Keratinocyte (primary cell): Measurements from ENCODE around the gene FBXW7. TPM values are rescaled to one million over a fixed set of nuclear protein-coding genes. Genes with fewer than 3 reads are reported as not detected.

ENCODE experiments used
- DNase-seq: peaks from one replicate; pipeline ENCODE4 v3.0.0-alpha.2; 2011; ENCODE audit warnings: low read depth, missing footprints, low spot score
- FAIRE-seq: peaks from 2 replicates; lab custom pipeline; 2011; peaks lifted over from hg19 to GRCh38; lab: Jason Lieb, UNC
- H2AFZ ChIP-seq: 2 replicates; pipeline ENCODE4 v1.6.0; 2012; ENCODE audit warnings: low read length, control low read depth, inconsistent platforms; ENCODE audit not compliant: control insufficient read depth
- H3K27ac ChIP-seq: 2 replicates; pipeline ENCODE4 v1.5.1; 2011; ENCODE audit warnings: low read length; ENCODE audit not compliant: control insufficient read depth, insufficient read depth
- H3K27me3 ChIP-seq: 3 replicates; pipeline ENCODE4 v1.6.0; 2011; ENCODE audit warnings: low read length; ENCODE audit not compliant: control insufficient read depth, insufficient read depth; ENCODE audit errors: extremely low read depth
- H3K36me3 ChIP-seq, 2 experiments: 2 replicates in 1 of 2; 3 replicates in 1 of 2; pipeline ENCODE4 v1.5.1; 2011; ENCODE audit warnings: low read length in 2 of 2, mild to moderate bottlenecking in 1 of 2; ENCODE audit not compliant: control insufficient read depth in 2 of 2, insufficient read depth in 2 of 2; ENCODE audit errors: extremely low read depth in 1 of 2
- H3K4me1 ChIP-seq: 3 replicates; pipeline ENCODE4 v1.5.1; 2011; ENCODE audit warnings: low read length; ENCODE audit not compliant: control insufficient read depth, insufficient read depth; ENCODE audit errors: extremely low read depth
- H3K4me2 ChIP-seq: 3 replicates; pipeline ENCODE4 v1.6.0; 2011; ENCODE audit warnings: low read depth, low read length; ENCODE audit not compliant: control insufficient read depth, insufficient read depth; ENCODE audit errors: extremely low read depth
- H3K4me3 ChIP-seq, 3 experiments: fragments of 200-600 bp in 1 of 3; sonication (generic) in 1 of 3; 2 replicates in 2 of 3; 3 replicates in 1 of 3; pipeline ENCODE4 v1.5.1; 2011 to 2016; ENCODE audit warnings: low read length in 3 of 3, mild to moderate bottlenecking in 3 of 3, control low read depth in 2 of 3, inconsistent platforms in 1 of 3, low read depth in 1 of 3, mixed read lengths in 1 of 3, mixed run types in 1 of 3, moderate library complexity in 1 of 3; ENCODE audit not compliant: control insufficient read depth in 2 of 3, insufficient read depth in 2 of 3; ENCODE audit errors: extremely low read depth in 1 of 3
- H3K79me2 ChIP-seq: 2 replicates; pipeline ENCODE4 v1.6.0; 2012; ENCODE audit warnings: low read length; ENCODE audit not compliant: control insufficient read depth, insufficient read depth
- H3K9ac ChIP-seq: 3 replicates; pipeline ENCODE4 v1.6.0; 2011; ENCODE audit warnings: low read length; ENCODE audit not compliant: control insufficient read depth, insufficient read depth; ENCODE audit errors: extremely low read depth
- H3K9me1 ChIP-seq: 3 replicates; pipeline ENCODE4 v1.6.0; 2011; ENCODE audit warnings: low read length; ENCODE audit not compliant: control insufficient read depth, insufficient read depth; ENCODE audit errors: extremely low read depth
- H3K9me3 ChIP-seq: 2 replicates; pipeline ENCODE4 v1.5.1; 2012; ENCODE audit warnings: low read depth, low read length; ENCODE audit not compliant: control insufficient read depth
- H4K20me1 ChIP-seq: 3 replicates; pipeline ENCODE4 v1.6.0; 2011; ENCODE audit warnings: low read length; ENCODE audit not compliant: control insufficient read depth, insufficient read depth; ENCODE audit errors: extremely low read depth
- CTCF ChIP-seq, 3 experiments: IDR thresholded peaks in 1 of 3; conservative IDR thresholded peaks in 1 of 3; optimal IDR thresholded peaks in 1 of 3; 2 replicates in 2 of 3; 3 replicates in 1 of 3; pipeline versions ENCODE3 to v1.5.1; 2011; ENCODE audit warnings: low read length in 3 of 3, mild to moderate bottlenecking in 3 of 3, moderate library complexity in 2 of 3, control low read depth in 1 of 3, inconsistent platforms in 1 of 3; ENCODE audit not compliant: insufficient read depth in 2 of 3; ENCODE audit errors: extremely low read depth in 1 of 3
- EZH2 ChIP-seq: IDR thresholded peaks from one replicate; pipeline ENCODE4 v1.6.1; 2012; ENCODE audit warnings: inconsistent platforms, mild to moderate bottlenecking, low read length, moderate library complexity
- dilution Hi-C: fragments of 300-500 bp; cut with MboI; formaldehyde crosslinking; loops from one replicate; pipeline ENCODE4 v1.7.0; 2020; ENCODE audit warnings: low sequenced_read_pairs; ENCODE audit not compliant: extremely low pct_ligation_motif_present
- polyA plus RNA-seq, 5 experiments: library from polyadenylated mRNA; depleted of rRNA in 3 of 5; stranded (reverse) in 3 of 5; stranded (forward) in 1 of 5; unstranded in 1 of 5; fragments of >200 nt; gene quantifications; 1 replicate in 1 of 5; 2 replicates in 3 of 5; 3 replicates in 1 of 5; pipeline versions ENCODE4 v1.2.1 to v1.2.3, GENCODE V29; 2011 to 2012; ENCODE audit warnings: missing spikeins in 2 of 5, low read depth in 1 of 5, low replicate concordance in 1 of 5

The FBXW7 gene
- polyA plus RNA-seq, 1 donor (not counting 4 experiments of a cell fraction or from before 2014, with no cell fraction given), result 39.6 TPM

- dilution Hi-C loops, result no loop called here
- H3K4me1 ChIP-seq, result no peaks in the 10 kb centered on the region
- H2AFZ ChIP-seq, result no peak overlapping the region
- H4K20me1 ChIP-seq, result no peaks in the 10 kb centered on the region
- H3K27me3 ChIP-seq, result no peaks in the 10 kb centered on the region
- no peak overlapping the region for H3K4me3 ChIP-seq
- no peaks in the 10 kb centered on the region for H3K36me3 ChIP-seq
- no peak overlapping the region for H3K4me2 ChIP-seq
- H3K9ac ChIP-seq, result no peak overlapping the region
- DNase-seq (no peak), FAIRE-seq (no peak)
- TF ChIP-seq EZH2 (no peak), CTCF (optimal IDR thresholded peaks at IDR 0.05 in 1 of 3, IDR thresholded peaks at IDR 0.05 in 1 of 3, conservative IDR thresholded peaks at IDR 0.05 in 1 of 3; ENCODE audit: extremely low read depth in 1 of 3, insufficient read depth in 2 of 3, low read length in 3 of 3) (no peak)
- no peaks in the 10 kb centered on the region for H3K9me3 ChIP-seq
- H3K79me2 ChIP-seq, result peaks cover 7% of the 10 kb centered on the region
- H3K27ac ChIP-seq, result no peak overlapping the region
- H3K9me1 ChIP-seq, result peaks cover 5% of the 10 kb centered on the region
Measured at GRCh38 chr4:152431291-152431690, 104.6 kb downstream of the FBXW7 start.

- no peaks in the 10 kb centered on the region for H3K36me3 ChIP-seq
- no peak for DNase-seq
- TF ChIP-seq CTCF (optimal IDR thresholded peaks at IDR 0.05 in 1 of 3, IDR thresholded peaks at IDR 0.05 in 1 of 3, conservative IDR thresholded peaks at IDR 0.05 in 1 of 3; ENCODE audit: extremely low read depth in 1 of 3, insufficient read depth in 2 of 3, low read length in 3 of 3) (no peak), EZH2 (no peak)
- peaks cover 5% of the 10 kb centered on the region for H3K79me2 ChIP-seq
- dilution Hi-C loops, result no loop called here
- no peak overlapping the region for H3K27ac ChIP-seq
- H3K4me3 ChIP-seq, result no peak overlapping the region
- H3K27me3 ChIP-seq, result no peaks in the 10 kb centered on the region
- H4K20me1 ChIP-seq, result no peaks in the 10 kb centered on the region
- H3K4me1 ChIP-seq, result no peaks in the 10 kb centered on the region
- H3K9me1 ChIP-seq, result peaks cover 5% of the 10 kb centered on the region
- no peaks in the 10 kb centered on the region for H3K9me3 ChIP-seq
- H2AFZ ChIP-seq, result no peak overlapping the region
- H3K4me2 ChIP-seq, result no peak overlapping the region
- no peak overlapping the region for H3K9ac ChIP-seq
- FAIRE-seq, result no peak
Measured at GRCh38 chr4:152430507-152430906, 105.4 kb downstream of the FBXW7 start.
